Measurements from ENCODE around the gene DDX39A. TPM values are rescaled to one million over a fixed set of nuclear protein-coding genes. Genes with fewer than 3 reads are reported as not detected.

DDX39A gene
- polyA plus RNA-seq, 1 experiment, result 64.0 TPM

- Histone ChIP-seq H3K27me3 (ENCODE audit: control insufficient read depth, insufficient read depth, low read length) (no peaks in the 10 kb centered on the region), H3K4me3 (ENCODE audit: low read depth, low read length) (no peak overlapping the region), H3K36me3 (ENCODE audit: control insufficient read depth, insufficient read depth, low read length) (peaks cover 41% of the 10 kb centered on the region)
- CTCF ChIA-PET, result no interaction called here
- DNase-seq (ENCODE audit: low read depth), result no peak
- POLR2A ChIA-PET, result no interaction called here
- TF ChIP-seq CTCF (IDR thresholded peaks at IDR 0.05; ENCODE audit: insufficient read depth, low read depth, low read length), result no peak
These were observed 30.2 kb upstream of the DDX39A start for GRCh38 chr19:14449321-14449720.

GRCh38 chr19:14446336-14447036, 27.3 kb upstream of the DDX39A start:
- H3K36me3 ChIP-seq (ENCODE audit: control insufficient read depth, insufficient read depth, low read length), result peaks cover 51% of the 10 kb centered on the region
- CTCF ChIA-PET, result interaction anchor here (0.5 to 1.2 kb wide), 3 partner anchors 10 to 26 kb away, joined by 3 to 4 read pairs (median 3); no protein-coding TSS in a partner anchor
- H3K4me3 ChIP-seq (ENCODE audit: low read depth, low read length), result no peak overlapping the region
- no peak for DNase-seq (ENCODE audit: low read depth)
- H3K27me3 ChIP-seq (ENCODE audit: control insufficient read depth, insufficient read depth, low read length), result no peaks in the 10 kb centered on the region
- no peak for TF ChIP-seq CTCF (IDR thresholded peaks at IDR 0.05; ENCODE audit: insufficient read depth, low read depth, low read length)
- POLR2A ChIA-PET, result no interaction called here

GRCh38 chr19:14443632-14444216, 24.6 kb upstream of the DDX39A start:
- POLR2A ChIA-PET, result no interaction called here
- CTCF ChIA-PET, result no interaction called here
- no peak for TF ChIP-seq CTCF (IDR thresholded peaks at IDR 0.05; ENCODE audit: insufficient read depth, low read depth, low read length)
- peaks cover 37% of the 10 kb centered on the region for H3K36me3 ChIP-seq (ENCODE audit: control insufficient read depth, insufficient read depth, low read length)
- no peak overlapping the region for H3K4me3 ChIP-seq (ENCODE audit: low read depth, low read length)
- no peaks in the 10 kb centered on the region for H3K27me3 ChIP-seq (ENCODE audit: control insufficient read depth, insufficient read depth, low read length)
- no peak for DNase-seq (ENCODE audit: low read depth)

GRCh38 chr19:14442891-14443631, 23.9 kb upstream of the DDX39A start:
- TF ChIP-seq CTCF (IDR thresholded peaks at IDR 0.05; ENCODE audit: insufficient read depth, low read depth, low read length), result no peak
- POLR2A ChIA-PET, result no interaction called here
- no peak for DNase-seq (ENCODE audit: low read depth)
- H3K27me3 ChIP-seq (ENCODE audit: control insufficient read depth, insufficient read depth, low read length), result no peaks in the 10 kb centered on the region
- H3K4me3 ChIP-seq (ENCODE audit: low read depth, low read length), result no peak overlapping the region
- CTCF ChIA-PET, result no interaction called here
- H3K36me3 ChIP-seq (ENCODE audit: control insufficient read depth, insufficient read depth, low read length), result peaks cover 31% of the 10 kb centered on the region

Data from BJ (cell line).